NCI-H2196 (cell line): Measurements from ENCODE around the gene CTCF.

Experiments
- DNase-seq: peaks from one replicate; lab custom pipeline; 2025; ENCODE audit not compliant: unreplicated experiment; lab: John Stamatoyannopoulos, UW

Gene CTCF

DNA sequence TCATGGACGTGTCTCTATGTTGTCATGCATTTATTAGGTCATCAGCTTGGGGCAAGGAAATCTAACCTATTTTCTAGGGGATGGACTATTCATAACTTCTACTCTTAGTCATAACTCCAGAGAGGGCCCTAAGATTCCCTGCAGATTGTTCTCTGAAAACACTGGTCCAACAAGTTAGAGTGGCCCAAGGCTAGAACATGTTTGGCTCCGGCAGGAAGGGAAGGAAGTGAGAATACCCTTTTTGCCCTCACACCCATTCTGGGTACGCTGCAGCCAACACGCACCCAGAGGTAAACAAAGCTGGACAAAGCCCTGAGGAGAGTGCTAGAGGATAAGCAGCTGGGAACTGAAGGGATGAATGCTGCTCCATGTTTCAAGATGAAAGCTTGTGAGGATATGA, 114.2 kb downstream of the CTCF start:
- no peak for DNase-seq

DNA sequence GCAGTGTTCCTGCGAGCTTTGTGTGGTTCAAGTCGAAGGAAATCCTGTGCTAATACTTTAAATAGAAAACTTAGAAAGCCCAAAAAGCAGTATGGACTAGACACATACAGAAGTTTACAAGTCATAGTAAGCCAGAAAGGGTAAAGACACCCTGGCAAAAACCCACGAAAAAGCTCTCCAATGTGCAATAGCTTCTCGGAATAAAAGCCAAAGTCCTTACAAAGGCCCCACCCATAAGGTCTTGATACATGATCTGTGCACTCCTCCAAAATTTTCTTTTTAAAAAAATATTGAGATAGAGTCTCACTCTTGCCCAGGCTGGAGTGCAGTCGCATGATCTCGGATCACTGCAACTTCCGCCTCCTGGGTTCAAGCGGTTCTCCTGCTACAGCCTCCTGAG, 114.6 kb downstream of the CTCF start:
- DNase-seq = no peak

DNA sequence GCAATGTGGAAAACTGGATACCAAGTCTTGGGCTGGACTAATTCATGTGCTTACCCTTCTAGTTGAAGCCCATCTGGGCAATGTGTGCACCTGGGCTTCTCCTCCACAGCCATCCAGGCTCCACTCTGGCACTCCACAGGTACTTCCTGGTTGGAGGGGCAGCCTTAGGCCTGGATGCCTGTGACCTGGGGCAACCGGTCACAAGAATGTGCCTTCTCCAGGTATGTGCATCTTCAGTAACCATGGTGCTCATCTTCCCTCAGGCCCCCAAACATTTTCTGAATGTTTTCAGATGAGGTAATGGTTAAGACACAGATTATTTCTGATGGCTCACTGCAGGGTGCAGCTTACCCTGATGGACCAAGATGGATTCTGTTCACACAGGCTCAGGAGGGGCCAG, 115.4 kb downstream of the CTCF start:
- no peak for DNase-seq

DNA sequence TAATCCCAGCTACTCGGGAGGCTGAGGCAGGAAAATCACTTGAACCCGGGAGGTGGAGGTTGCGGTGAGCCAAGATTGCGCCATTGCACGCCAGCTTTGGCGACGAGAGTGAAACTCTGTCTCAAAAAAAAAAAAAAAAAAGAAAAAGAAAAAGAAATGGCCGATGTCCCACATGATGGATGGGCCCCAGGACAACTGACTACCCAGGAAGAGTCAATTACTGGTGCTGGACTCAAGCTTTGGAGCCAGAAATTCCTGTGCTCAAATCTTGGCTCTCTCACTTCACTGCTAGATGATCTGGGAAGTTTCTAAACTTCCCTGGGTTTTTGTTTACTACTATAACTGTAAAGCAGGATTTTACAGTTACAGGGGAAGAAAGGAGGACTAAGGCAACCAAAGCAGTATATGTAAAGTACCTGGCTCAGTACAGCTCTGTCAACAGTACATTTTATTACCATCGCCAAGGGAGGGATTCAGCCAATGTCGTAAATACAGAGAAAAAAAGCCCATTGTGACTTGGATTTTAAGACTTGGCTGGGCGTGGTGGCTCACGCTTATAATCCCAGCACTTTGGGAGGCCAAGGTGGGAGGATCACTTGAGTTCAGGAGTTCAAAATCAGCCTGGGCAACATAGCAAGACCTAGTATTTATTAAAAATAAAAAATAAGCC, 116.2 kb downstream of the CTCF start:
- no peak for DNase-seq

DNA sequence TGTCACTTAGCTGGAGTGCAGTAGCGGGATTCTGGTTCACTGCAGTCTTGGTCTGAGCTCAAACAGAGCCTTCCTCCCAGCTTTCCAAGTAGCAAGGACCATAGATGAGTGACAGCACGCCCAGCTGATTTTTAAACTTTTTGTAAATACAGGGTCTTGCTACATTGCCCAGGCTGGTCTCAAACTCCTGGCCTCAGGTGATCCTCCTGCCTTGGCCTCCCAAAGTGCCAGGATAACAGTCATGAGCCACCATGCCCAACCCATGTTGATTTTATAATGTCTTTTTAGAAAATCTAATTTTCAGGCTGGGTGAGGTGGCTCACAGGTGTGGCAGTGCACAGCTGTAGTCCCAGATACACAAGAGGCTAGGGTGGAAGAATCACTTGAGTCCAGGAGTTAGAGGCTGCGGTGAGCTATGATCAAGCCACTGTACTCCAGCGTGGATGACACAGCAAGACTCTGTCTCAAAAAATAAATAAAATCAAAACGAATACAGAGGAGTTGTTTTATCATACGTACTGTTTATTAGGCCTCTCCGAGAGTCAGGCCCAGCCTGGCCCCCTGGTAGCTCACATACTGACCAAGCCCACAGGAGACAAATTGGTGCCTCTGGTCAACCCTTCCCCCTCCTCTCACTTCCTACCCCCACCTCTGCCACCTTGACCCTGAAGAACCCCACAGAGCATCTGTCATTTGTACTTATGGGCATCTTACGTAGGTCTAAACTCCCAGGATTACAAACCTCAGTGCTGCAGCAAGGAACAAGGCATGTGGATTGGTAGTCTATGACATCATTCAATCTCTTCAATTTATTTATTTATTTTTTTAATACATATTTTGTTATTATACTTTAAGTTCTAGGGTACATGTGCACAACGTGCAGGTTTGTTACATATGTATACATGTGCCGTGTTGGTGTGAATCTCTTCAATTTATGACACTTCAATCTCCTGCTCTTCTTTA, 117.9 kb downstream of the CTCF start:
- DNase-seq = no peak

DNA sequence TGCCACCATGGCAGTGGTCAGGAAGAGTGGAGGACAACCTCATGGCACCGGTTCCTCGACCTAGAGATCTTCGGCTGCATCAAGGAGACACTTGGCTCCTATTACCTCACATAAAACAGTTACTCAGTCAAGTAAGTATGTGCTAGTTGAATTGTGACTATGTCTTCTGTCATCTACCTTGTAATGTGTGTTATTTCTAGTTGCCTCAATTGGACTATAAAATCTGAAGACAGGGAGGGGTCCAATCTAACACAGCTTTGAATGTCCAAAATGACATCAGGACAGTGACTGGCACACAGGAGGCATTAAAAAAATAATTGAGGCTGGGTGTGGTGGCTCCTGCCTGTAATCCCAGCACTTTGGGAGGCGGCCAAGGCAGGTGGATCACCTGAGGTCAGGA, 121.4 kb downstream of the CTCF start:
- no peak for DNase-seq

DNA sequence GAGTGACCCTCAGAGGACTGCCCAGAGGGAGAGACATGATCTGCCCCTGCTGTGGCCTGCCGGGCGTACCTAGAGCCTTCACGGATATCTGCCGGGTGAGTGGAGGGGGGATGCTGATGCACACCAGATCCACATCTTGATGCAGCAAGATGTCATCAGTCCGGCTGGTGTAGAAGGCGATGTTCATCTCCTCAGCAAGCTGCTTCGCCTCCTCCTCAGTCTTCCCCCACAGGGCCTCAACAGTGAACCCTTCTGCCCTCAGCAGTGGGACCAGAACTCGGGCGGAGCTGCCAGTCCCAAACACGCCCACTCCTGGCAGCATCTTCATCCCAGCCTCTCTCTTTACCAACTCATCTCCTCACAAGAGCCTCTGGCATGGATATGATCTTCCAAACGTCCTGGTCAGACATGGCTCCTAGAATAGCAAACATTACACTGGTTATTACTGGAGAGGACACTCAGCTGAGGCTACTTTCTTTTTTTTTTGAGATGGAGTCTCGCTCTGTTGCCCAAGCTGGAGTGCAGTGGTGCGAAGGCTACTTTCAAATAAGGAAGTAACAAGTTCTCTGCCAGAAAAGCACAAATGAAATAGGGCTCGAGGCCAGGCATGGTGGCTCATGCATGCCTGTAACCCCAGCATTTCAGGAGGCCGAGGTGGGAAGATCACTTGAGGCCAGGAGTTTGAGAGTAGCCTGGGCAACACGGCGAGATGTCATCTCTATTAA, 123.2 kb downstream of the CTCF start:
- DNase-seq = no peak
